PC-9 (cell line): ENCODE results near the gene PJVK. TPM values are rescaled to one million over a fixed set of nuclear protein-coding genes. Genes with fewer than 3 reads are reported as not detected.
"Not testable (repeated sequence)": the region's sequence is repeated elsewhere in the genome, so short reads cannot be mapped to it uniquely, and the experiment has no call there.

Source experiments
- BruUV-seq: library from RNA; stranded (reverse); fragments of 400-500 nt; replicated peaks from 2 replicates; lab custom pipeline; 2021; lab: Mats Ljungman, UMichigan
- CTCF ChIA-PET: fragments of 300-600 bp; sonication (Branson Sonifier 250); formaldehyde crosslinking; loops from one replicate; lab custom pipeline; 2022; ENCODE audit warnings: antibody characterized with exemption; lab: Charles Lee
- POLR2A ChIA-PET: fragments of 300-600 bp; sonication (Branson Sonifier 250); formaldehyde crosslinking; loops from one replicate; lab custom pipeline; 2022; ENCODE audit warnings: antibody characterized with exemption; ENCODE audit not compliant: unreplicated experiment; lab: Charles Lee
- DNase-seq, 2 experiments: peaks; one replicate each; pipeline versions ENCODE4 v3.0.0 to v3.0.0-alpha.2; 2015 to 2022; ENCODE audit warnings: mixed read lengths in 1 of 2
- H2AFZ ChIP-seq: fragments of 200-600 bp; sonication (generic); 2 replicates; pipeline ENCODE4 v1.8.1; 2017; ENCODE audit warnings: antibody characterized with exemption
- H3F3A ChIP-seq: fragments of 200-600 bp; sonication (generic); 2 replicates; pipeline ENCODE4 v1.8.1; 2017; ENCODE audit warnings: antibody characterized with exemption, mild to moderate bottlenecking, low read depth; ENCODE audit not compliant: insufficient read depth
- H3K27ac ChIP-seq: fragments of 200-600 bp; sonication (generic); 2 replicates; pipeline ENCODE4 v1.6.1; 2016; ENCODE audit warnings: mixed run types
- H3K27me3 ChIP-seq: fragments of 200-600 bp; sonication (generic); 2 replicates; pipeline ENCODE4 v1.6.1; 2016; ENCODE audit warnings: low read depth, mixed run types; ENCODE audit not compliant: insufficient read depth
- H3K36me3 ChIP-seq: fragments of 200-600 bp; sonication (generic); 2 replicates; pipeline ENCODE4 v1.6.1; 2016; ENCODE audit warnings: low read depth, mixed run types
- H3K4me1 ChIP-seq: fragments of 200-600 bp; sonication (generic); replicated peaks from 2 replicates; pipeline ENCODE4 v1.6.1; 2016; ENCODE audit warnings: mixed run types; ENCODE audit not compliant: insufficient read depth
- H3K4me2 ChIP-seq: fragments of 200-600 bp; sonication (generic); 2 replicates; pipeline ENCODE4 v1.6.1; 2017; ENCODE audit warnings: mixed run types
- H3K4me3 ChIP-seq: fragments of 200-600 bp; sonication (generic); 2 replicates; pipeline ENCODE4 v1.6.1; 2016; ENCODE audit warnings: mixed run types
- H3K79me2 ChIP-seq: fragments of 200-600 bp; sonication (generic); 2 replicates; pipeline ENCODE4 v1.6.1; 2017; ENCODE audit warnings: low read depth, mixed run types
- H3K9me2 ChIP-seq: fragments of 200-600 bp; sonication (generic); 2 replicates; pipeline ENCODE4 v1.8.1; 2017; ENCODE audit warnings: mild to moderate bottlenecking; ENCODE audit not compliant: insufficient read depth
- H3K9me3 ChIP-seq: fragments of 200-600 bp; sonication (generic); 2 replicates; pipeline ENCODE4 v1.8.1; 2016; ENCODE audit warnings: low read depth; ENCODE audit not compliant: insufficient read depth
- H4K20me1 ChIP-seq: fragments of 200-600 bp; sonication (generic); 2 replicates; pipeline ENCODE4 v1.8.1; 2017; ENCODE audit not compliant: insufficient read depth
- CTCF ChIP-seq: fragments of 200-600 bp; sonication (generic); conservative IDR thresholded peaks from 2 replicates; pipeline ENCODE4 v1.6.1; 2017; ENCODE audit warnings: mixed run types, antibody characterized with exemption, mild to moderate bottlenecking, moderate library complexity
- EZH2 ChIP-seq: fragments of 200-600 bp; sonication (generic); IDR thresholded peaks from 2 replicates; pipeline ENCODE4 v1.8.0; 2017; ENCODE audit warnings: antibody characterized with exemption, low read depth
- intact Hi-C: fragments of 100-400 bp; cut with micrococcal nuclease; formaldehyde crosslinking; loops from one replicate; pipeline ENCODE4 v1.10.0; 2022; ENCODE audit not compliant: unreplicated experiment
- total RNA-seq: library from RNA; stranded (reverse); gene quantifications from 2 replicates; pipeline ENCODE4 v1.2.3, GENCODE V29; 2021

PJVK gene
- total RNA-seq, 1 experiment from 2014 or later: 16.9 TPM

GRCh38 chr2:178412047-178412446 is 39.1 kb upstream of the PJVK start:
- TF ChIP-seq CTCF (no peak), EZH2 (no peak)
- H3K9me2 ChIP-seq: no peaks in the 10 kb centered on the region
- intact Hi-C loops: loop anchor here (5.0 to 10.0 kb wide), 2 partner anchors 610 to 1077 kb away; no protein-coding TSS in a partner anchor
- no peak overlapping the region for H2AFZ ChIP-seq
- peaks cover 6% of the 10 kb centered on the region for H3F3A ChIP-seq
- no peak overlapping the region for H3K4me2 ChIP-seq
- H3K4me3 ChIP-seq: no peak overlapping the region
- H3K36me3 ChIP-seq: no peaks in the 10 kb centered on the region
- H3K79me2 ChIP-seq: no peaks in the 10 kb centered on the region
- no peaks in the 10 kb centered on the region for H4K20me1 ChIP-seq
- H3K27me3 ChIP-seq: no peaks in the 10 kb centered on the region
- H3K27ac ChIP-seq: no peak overlapping the region
- H3K9me3 ChIP-seq: no peaks in the 10 kb centered on the region; the same call in 1 of the 2 replicates
- H3K4me1 ChIP-seq: peaks cover 18% of the 10 kb centered on the region
- no peak for DNase-seq
- no TSS peak for BruUV-seq
- POLR2A ChIA-PET: no interaction called here
- CTCF ChIA-PET: interaction anchor here (3.3 kb wide), 1 partner anchor 15 kb away, joined by 37 read pairs; no protein-coding TSS in a partner anchor

- CTCF ChIA-PET: interaction anchor here (2.9 to 3.3 kb wide), 2 partner anchors 15 to 300 kb away, joined by 19 to 37 read pairs; partner anchors contain the start of gene RBM45
- DNase-seq, H3K36me3 ChIP-seq, H3K27me3 ChIP-seq, H3K9me3 ChIP-seq, POLR2A ChIA-PET, H3K9me2 ChIP-seq, H3F3A ChIP-seq, H4K20me1 ChIP-seq, H3K27ac ChIP-seq, H3K79me2 ChIP-seq: not testable (repeated sequence)
- BruUV-seq: TSS peak; percentile 67
- H2AFZ ChIP-seq: peak overlapping the region; percentile 99; the same call in 1 of the 2 replicates
- peaks cover 18% of the 10 kb centered on the region for H3K4me1 ChIP-seq
- peak overlapping the region; percentile 72; the same call in 1 of the 2 replicates for H3K4me3 ChIP-seq
- peak overlapping the region; percentile 81 for H3K4me2 ChIP-seq
- intact Hi-C loops: loop anchor here (5.0 to 10.0 kb wide), 2 partner anchors 610 to 1078 kb away; no protein-coding TSS in a partner anchor
Observed at GRCh38 chr2:178412453-178412852, 38.7 kb upstream of the PJVK start.

- peak; percentile 66 to 78 for DNase-seq
- Histone ChIP-seq H3K27me3 (no peaks in the 10 kb centered on the region), H3K9me2 (no peaks in the 10 kb centered on the region), H3K4me3 (peak overlapping the region; percentile 72), H4K20me1 (no peaks in the 10 kb centered on the region), H3K9me3 (no peaks in the 10 kb centered on the region; the same call in 1 of the 2 replicates), H3K4me1 (peaks cover 18% of the 10 kb centered on the region), H2AFZ (peak overlapping the region; percentile 99), H3K79me2 (no peaks in the 10 kb centered on the region), H3K4me2 (peak overlapping the region; percentile 81), H3K36me3 (no peaks in the 10 kb centered on the region), H3F3A (peaks cover 6% of the 10 kb centered on the region), H3K27ac (peak overlapping the region; percentile 55)
- BruUV-seq: TSS peak; percentile 67
- ChIA-PET CTCF (interaction anchor here (0.5 to 3.3 kb wide), 8 partner anchors 9 to 430 kb away, joined by 3 to 37 read pairs (median 9); partner anchors contain the start of gene RBM45), POLR2A (interaction anchor here (0.6 kb wide), 2 partner anchors 14 to 297 kb away, joined by 4 read pairs; no protein-coding TSS in a partner anchor)
- no peak for TF ChIP-seq EZH2
- TF ChIP-seq CTCF: no peak
- intact Hi-C loops: loop anchor here (1.0 to 10.0 kb wide), 9 partner anchors 17 to 1079 kb away; partner anchors contain the start of genes PLEKHA3 and RBM45
Observed at GRCh38 chr2:178413472-178414265, 37.5 kb upstream of the PJVK start.
